OCI-LY3 (cell line): ENCODE data around the gene FRMPD1.

Experiments
- CTCF ChIP-seq: fragments of 200-600, 300-600 bp; sonication (generic); IDR thresholded peaks from 2 replicates; pipeline ENCODE4 v1.5.1; 2014; ENCODE audit warnings: antibody characterized with exemption, low read length, low read depth
- EZH2phosphoT487 ChIP-seq: fragments of 200-600 bp; shearing (Covaris generic); IDR thresholded peaks from 2 replicates; pipeline ENCODE4 v1.6.1; 2018; ENCODE audit warnings: antibody characterized with exemption, mixed run types, low read depth

DNA sequence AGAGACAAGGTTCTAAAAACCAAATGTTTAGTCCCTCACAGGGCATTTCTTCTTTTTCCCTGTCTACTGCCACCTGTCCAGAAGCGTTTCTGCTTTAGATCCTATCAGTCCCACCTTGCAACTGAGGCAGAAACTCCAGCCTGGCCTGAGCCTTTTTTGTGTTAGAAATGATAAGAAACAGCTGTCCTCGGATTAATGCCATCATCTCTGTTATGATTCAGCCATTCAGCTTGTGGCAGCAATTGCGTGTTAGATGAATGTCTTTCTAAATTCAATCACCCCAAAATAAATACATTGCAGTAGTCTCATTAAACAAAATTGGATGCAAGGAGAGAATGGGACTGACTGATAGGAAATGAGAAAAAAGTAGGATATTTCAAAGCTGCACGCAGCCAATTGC is 28.3 kb upstream of the FRMPD1 start:
- TF ChIP-seq CTCF (no peak), EZH2phosphoT487 (no peak)
